ENCODE measurements around the gene RPUSD1.

- TF ChIP-seq CTCF (conservative IDR thresholded peaks at IDR 0.05; ENCODE audit: low read depth, low read length) = no peak
- TF ChIP-seq EZH2phosphoT487 (IDR thresholded peaks at IDR 0.05; ENCODE audit: borderline replicate concordance, low read length) = no peak
Measured at GRCh38 chr16:764184-764750, 23.9 kb downstream of the RPUSD1 start.

Measured in PC-3 (cell line).